Measurements from ENCODE around the gene CDKN2B-AS1.

GRCh38 chr9:21988056-21988990, 6.3 kb upstream of the CDKN2B-AS1 start:
- no peak for TF ChIP-seq GATA2 (IDR thresholded peaks at IDR 0.05; ENCODE audit: low read depth, low read length)
- no peak for TF ChIP-seq GATA3 (IDR thresholded peaks at IDR 0.05; ENCODE audit: low read depth, low read length)
